ENCODE data around the gene ADM.
"Not testable (repeated sequence)": the region's sequence is repeated elsewhere in the genome, so short reads cannot be mapped to it uniquely, and the experiment has no call there.

Gene ADM, protein sequence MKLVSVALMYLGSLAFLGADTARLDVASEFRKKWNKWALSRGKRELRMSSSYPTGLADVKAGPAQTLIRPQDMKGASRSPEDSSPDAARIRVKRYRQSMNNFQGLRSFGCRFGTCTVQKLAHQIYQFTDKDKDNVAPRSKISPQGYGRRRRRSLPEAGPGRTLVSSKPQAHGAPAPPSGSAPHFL

GRCh38 chr11:10304495-10305261 lies at the start of gene ADM:
Gene ADM (plus strand): TSS chr11:10305073. CDS start chr11:10305701, 628 bp downstream.
- DNase-seq = peak; percentile 47

DNA sequence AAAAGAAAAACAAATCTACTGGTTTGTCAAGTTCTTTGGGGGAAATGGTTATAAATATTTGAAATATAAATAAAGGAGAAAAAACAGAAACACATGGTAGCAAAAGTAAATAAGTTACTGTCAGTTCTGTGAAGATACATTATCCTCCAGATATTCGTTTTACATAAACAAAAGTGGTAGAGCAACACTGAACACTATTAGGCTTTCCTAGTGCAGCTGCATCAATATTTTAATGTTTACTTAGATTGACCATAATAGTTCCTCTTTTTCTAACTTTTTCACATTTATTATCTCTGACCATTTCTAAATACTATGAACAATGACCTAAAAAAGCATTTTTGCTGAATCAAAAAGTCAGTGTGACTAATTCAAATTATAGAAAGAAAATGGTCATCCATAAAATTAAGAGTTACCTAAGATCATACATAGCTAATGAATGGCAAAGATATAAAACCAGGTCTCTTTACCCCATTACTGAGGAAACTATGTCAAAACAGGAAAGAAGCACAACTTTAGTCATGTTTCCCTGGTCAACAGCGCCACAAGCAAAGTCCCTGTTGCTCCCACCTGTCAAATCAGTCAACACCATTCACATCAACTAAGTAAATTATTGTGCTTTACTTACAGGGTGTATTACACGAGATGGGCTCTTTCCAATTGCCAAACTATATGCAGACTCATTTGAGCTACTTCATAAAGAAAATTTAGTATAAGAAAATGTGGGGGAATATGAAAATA lies 49.3 kb upstream of the ADM start:
- DNase-seq = no peak

GRCh38 chr11:10257478-10257877 lies 47.4 kb upstream of the ADM start:
- no peak for DNase-seq

DNA sequence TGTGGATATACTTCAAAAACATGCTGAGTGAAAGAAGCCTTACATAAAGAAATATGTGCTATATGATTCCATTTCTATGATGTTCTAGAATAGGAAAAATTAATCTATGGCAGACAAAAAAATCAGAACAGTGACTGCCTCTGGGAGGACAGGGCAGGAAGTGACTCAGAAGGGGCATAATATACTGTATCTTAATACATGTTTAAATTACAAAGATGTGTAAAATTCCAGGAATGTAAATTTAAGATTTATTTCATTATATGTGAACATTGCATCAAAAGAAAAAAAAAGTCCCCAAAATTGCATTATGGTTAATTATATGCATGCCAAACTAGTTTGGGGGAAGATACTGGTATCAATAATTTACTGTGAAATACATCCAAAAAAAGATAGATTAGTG lies 43.1 kb upstream of the ADM start:
- DNase-seq = no peak

DNA sequence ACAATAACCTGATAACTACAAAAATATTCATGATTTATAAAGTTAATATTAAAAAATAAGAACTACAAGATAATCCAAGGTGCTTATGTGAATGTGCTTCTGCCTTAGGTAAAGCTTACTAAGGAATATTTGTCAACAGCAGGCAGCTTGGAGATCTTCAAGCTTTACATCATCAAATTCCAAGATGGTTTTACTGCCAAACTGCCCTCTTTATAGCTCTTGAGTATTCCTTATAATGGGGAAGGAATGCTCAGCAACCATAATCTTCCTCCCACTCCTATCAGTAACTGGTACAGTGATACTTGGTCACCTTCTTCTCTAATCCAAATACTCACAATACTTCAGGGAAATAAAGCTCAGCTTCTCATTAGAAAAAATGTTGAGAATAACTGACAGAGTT lies 40.9 kb upstream of the ADM start:
- DNase-seq = no peak

DNA sequence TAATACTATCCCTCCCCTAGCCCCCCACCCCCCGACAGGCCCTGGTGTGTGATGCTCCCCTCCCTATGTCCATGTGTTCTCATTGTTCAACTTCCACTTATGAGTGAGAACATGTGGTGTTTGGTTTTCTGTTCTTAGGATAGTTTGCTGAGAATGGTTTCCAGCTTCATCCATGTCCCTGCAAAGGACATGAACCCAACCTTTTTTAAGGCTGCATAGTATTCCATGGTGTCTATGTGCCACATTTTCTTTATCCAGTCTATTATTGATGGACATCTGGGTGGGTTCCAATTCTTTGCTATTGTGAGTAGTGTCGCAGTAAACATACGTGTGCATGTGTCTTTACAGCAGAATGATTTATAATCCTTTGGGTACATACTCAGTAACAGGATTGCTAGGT lies 40.2 kb upstream of the ADM start:
- DNase-seq = not testable (repeated sequence)

DNA sequence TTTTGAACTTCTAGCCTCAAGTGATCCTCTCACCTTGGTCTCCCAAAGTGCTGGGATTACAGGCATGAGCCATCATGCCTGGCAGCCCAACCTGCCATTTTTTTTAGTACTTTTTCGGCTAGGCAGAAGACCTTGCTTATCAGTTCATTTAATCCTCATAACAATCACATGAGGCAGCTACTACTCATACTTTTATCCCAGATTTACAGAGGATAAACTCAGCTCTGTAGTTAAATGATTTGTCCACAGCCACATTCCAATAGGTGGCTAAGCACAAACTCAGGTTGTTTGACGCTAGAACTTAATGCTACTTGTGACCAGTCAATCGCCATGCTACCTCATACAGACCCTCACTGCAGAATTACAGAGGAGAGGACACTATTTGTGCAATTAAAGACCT lies 38.9 kb upstream of the ADM start:
- DNase-seq = no peak

DNA sequence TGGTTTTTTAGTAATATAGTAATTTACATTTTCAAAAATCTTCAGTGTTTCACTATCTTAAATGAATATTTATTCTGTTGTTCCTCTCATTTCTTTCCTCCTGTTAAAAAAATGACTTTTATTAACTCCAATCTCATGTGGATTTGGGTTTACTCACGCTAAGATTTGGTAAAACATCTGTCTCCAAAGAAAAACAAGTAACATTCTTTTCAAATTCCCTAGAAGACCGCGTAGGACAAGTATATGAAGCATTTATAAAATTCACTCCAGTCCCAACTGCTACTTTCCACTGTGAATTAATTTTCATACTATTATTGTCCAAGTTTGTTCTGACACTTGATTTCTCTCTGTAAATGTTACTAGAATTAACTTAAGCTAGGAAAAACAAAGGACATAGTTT lies 37.1 kb upstream of the ADM start:
- no peak for DNase-seq

DNA sequence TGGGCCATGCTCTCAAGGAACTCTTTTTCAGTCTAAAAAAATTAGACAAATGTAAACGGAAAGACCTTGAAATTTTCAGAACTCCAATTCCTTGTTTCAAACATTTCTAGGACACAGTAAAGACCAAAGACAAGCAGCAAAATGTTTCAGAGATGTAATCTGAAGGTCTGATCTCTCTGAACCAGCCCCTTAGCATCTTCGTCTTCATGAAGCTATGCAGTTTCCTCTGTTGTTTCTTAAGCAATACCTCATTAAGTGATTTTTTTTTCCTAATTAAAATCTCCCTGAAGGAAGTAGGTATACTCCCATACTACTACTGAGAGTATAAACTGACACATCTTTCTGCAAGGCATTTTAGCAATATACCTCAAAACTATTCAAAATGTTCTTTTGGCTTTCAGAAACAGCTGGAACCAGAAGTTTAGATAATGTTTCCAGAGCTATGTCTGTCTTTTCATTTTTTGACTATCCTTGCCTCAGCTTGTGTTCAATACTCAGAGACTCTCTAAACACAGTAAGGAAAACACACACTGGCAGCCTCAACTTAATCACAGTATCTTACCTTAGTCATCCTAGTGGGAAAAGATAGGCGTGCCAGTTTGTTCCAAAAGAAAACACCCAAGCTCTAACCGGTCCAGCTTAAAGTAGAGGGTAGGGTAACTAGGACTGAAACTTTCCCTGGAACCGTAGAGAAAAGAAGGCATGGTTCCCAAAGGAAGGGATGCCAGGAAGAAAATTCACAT lies 36.0 kb upstream of the ADM start:
- no peak for DNase-seq

DNA sequence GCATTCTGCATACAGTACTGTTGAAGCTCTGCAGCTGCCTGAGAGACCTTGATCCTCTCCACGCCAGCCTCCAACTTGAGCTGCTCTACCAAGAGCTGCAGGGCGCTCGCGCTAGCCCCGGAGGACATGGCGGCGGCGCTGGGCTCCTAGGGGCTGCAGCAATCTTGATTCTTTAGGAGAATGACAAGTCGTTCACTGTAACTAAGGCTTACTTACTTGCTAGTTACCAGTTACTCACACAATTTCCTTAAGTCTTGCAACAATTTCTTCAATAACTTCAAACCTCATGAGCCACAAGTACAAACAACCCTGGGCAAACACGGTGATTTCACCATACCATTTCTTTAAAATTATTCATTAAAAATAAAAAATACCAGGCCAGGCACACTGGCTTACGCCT lies 32.7 kb upstream of the ADM start:
- no peak for DNase-seq

GRCh38 chr11:10273738-10274137 lies 31.1 kb upstream of the ADM start:
- DNase-seq = no peak

DNA sequence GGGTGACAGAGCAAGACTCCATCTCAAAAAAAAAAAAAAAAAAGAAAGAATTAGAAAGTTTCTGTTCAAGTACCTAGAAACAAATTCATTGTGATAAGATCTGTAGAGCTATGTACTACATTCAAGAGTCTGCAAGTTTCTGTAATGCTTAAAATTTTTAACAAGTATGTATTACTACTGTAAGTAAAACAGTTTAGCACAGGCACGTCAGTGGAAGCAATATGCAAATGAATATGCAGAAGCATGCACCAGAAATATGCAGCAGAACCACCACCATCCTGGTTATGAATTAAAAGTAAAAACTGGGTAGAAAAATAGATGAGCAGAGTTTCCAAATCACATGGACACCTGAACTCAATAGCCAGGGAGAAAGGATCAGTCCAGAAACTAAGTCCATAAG lies 30.1 kb upstream of the ADM start:
- no peak for DNase-seq

GRCh38 chr11:10275714-10276113 lies 29.2 kb upstream of the ADM start:
- DNase-seq = no peak

GRCh38 chr11:10282117-10282516 lies 22.8 kb upstream of the ADM start:
- no peak for DNase-seq

DNA sequence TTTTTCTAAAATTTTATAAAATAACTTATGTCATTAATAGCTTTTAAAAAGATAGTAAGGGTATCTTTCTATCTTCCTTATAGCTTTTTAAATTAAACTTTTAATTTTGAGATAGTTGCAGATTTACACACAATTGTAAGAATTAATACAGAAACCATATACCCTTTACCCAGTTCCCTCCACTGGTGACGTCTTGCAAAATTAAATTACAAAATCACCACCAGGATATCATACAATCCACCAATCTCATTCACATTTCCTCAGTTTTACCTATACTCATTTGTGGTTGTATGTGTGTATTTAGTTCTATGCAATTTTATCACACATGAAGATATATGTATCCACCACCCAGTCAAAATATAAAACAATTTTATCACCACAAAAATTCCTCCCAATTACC lies 20.9 kb upstream of the ADM start:
- no peak for DNase-seq

- DNase-seq = no peak
Observed at GRCh38 chr11:10285148-10285802, 19.6 kb upstream of the ADM start.

DNA sequence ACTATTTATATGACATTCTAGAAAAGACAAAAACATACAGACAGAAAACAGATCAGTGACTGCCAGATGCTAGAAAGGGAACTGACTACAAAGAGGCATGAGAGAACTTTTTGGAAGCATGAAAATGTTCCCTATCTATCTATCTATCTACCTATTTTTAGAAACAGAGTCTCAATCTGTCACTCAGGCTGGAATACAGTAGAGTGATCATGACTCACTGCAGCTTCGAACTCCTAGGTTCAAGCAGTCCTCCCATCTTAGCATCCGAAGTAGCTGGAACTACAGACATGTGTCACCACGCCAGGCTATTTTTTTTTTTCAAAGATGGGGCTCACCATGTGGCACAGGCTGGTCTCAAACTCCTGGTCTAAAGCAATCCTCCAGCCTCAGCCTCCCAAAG lies 17.7 kb upstream of the ADM start:
- DNase-seq = no peak

DNA sequence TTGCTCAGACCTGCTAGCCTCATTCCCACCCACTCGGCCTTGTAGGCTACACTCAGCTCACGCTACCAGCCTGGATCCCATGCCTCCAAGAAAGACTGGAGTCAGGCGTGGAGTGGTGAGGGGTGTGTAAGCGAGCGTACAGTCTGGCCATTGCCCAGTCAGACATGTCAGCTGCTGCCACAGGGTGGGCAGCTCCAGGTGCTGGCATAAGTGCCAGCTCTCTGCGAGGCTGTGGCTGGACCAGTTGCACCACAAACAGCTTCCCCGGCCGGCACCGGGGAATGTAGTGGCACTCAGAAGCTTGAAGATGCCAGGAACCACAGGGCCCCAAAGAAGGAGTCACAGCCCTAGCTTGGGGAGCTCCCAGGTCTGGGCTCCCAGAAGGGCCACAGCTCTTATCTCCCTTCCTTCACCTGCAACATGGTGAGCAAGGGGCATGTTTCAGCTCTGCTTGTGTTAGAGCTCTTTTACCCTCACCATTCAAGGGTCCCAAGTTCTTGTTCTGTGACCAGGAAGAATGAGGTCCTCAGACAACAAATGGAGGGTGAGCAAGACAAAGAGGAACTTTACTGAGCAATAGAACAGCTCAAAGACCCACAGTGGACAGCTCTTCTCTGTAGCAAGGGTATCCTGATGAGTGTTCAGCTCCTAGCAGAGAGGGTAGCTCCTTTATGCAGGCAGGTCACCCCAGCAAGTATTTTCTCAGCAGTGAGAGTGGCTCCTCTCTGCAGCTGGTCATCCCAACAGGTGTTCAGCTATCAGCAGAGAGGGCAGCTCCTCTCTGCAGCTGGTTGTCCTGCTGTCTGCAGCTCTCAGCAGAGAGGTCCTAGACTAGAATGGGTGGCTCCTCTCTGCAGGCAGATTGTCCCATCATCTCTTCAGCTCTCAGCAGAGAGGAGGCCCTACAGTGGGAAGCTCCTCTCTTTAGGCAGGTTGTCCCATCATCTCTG lies 16.8 kb upstream of the ADM start:
- no peak for DNase-seq

DNA sequence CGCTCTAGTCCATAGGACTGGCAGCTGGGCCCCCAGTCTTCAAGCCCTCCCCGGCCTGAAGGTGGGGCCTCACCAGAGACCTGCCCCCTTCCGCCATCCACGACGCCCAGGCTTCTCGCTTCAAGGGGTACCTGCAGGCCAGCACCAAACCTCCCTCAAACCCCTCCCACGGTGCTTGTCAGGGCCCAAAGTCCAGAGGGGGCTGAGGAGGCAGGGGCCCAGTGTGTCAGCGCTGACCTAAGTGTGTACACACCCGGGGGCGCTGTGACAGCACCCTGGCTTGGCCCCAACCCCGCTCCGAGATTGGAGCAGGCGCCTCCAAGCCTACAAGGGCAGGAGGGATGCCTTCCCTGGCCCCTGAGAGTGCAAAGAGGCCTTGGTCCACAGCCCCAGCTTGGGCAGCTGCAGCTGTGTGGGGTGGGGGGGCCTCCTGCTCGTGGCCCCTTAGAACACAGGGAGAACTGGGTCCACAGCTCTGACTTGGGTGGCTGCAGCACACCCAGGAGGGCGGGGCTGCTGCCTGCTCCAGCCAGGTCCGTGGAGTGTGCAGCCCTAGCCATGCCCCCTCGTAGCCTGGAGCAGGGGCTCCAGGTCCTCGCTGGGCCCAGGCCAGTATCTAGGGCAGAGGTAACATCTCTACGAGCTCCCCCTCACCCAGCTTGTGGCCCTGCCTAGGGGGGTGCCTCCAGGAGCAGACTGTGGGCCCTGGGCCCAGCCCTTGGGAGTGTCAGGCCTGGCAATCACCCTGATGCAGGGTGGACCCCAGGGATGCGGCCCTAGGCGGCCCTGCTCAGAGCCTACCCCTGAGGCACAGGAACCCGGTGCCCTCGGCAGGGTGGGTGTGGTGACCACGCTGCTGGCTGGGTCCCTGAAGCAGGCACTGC lies 15.8 kb upstream of the ADM start:
- no peak for DNase-seq

DNA sequence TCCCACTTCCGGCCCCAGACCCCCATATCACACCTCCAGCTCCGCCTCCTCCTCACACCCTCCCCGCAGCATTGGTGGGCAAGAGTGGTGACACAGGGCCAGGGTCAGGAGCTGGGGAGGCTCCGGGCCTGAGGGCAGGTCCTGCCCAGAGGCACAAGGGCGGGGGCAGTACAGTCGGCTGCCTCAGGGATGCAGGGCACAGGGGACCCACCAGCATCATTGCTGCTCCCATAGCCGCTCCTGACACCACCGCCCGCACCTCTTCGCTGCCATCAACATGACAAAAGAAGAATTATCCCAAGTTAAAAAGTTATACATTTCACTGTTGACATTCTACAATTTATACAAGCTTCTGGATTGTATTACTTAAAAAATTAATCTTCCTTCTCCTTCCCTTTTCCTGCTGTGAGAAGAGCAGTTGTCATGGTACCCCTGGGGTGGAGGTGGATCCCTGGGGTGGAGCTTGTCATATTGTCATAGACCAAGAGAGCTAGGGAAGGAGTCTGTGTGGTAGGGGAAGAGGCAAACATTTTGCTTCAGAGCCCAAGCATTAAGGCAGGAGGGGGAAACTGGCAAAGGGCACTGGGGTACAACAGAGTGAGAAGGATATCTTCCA lies 15.0 kb upstream of the ADM start:
- DNase-seq = no peak

Measured in activated T-cell treated with anti-CD3 and anti-CD28 coated beads, Interleukin-2, amount 50 U/mL, for 1 hour (primary cell).